IPS DF 6.9 (cell line): ENCODE results near the gene LAMA5.

Experiments
- DNase-seq: peaks from one replicate; pipeline ENCODE4 v3.0.0-alpha.2; 2013; ENCODE audit warnings: low read depth, low spot score
- H3K27ac ChIP-seq: one replicate; pipeline ENCODE4 v1.5.1; 2013; ENCODE audit warnings: low read length, control low read depth
- H3K27me3 ChIP-seq: 2 replicates; pipeline ENCODE4 v1.6.1; 2013; ENCODE audit warnings: mild to moderate bottlenecking, low read length; ENCODE audit not compliant: control insufficient read depth, insufficient read depth
- H3K36me3 ChIP-seq: 2 replicates; pipeline ENCODE4 v1.6.1; 2013; ENCODE audit warnings: low read length; ENCODE audit not compliant: control insufficient read depth, insufficient read depth
- H3K4me1 ChIP-seq: 2 replicates; pipeline ENCODE4 v1.6.1; 2013; ENCODE audit warnings: low read length; ENCODE audit not compliant: control insufficient read depth, insufficient read depth
- H3K4me3 ChIP-seq: 2 replicates; pipeline ENCODE4 v1.5.1; 2013; ENCODE audit warnings: mild to moderate bottlenecking, low read length
- H3K9me3 ChIP-seq: 2 replicates; pipeline ENCODE4 v1.6.1; 2013; ENCODE audit warnings: low read length, inconsistent platforms; ENCODE audit not compliant: control insufficient read depth, insufficient read depth
- WGBS: extraction: QIAGEN DNeasy Blood & Tissue Kit; methylation state at CpG from one replicate; pipeline ENCODE4 v1.1.7; 2013; ENCODE audit warnings: mixed read lengths, missing lambda C conversion rate; ENCODE audit not compliant: insufficient read length, insufficient coverage; 5-methylcytosine and 5-hydroxymethylcytosine counted together

LAMA5 gene

GRCh38 chr20:62337558-62338293 is 29.4 kb downstream of the LAMA5 start:
- Histone ChIP-seq H3K27ac (no peak overlapping the region), H3K9me3 (no peaks in the 10 kb centered on the region), H3K27me3 (no peaks in the 10 kb centered on the region), H3K36me3 (peaks cover 49% of the 10 kb centered on the region), H3K4me1 (no peaks in the 10 kb centered on the region; the same call in 1 of the 2 replicates), H3K4me3 (no peak overlapping the region)
- no peak for DNase-seq
- WGBS: no CpG with 5 or more reads among the region's 34 CpGs

- H3K27me3 ChIP-seq: no peaks in the 10 kb centered on the region
- no peak overlapping the region for H3K4me3 ChIP-seq
- no CpG with 5 or more reads among the region's 53 CpGs for WGBS
- no peaks in the 10 kb centered on the region for H3K9me3 ChIP-seq
- DNase-seq: no peak
- H3K27ac ChIP-seq: no peak overlapping the region
- H3K4me1 ChIP-seq: no peaks in the 10 kb centered on the region; the same call in 1 of the 2 replicates
- H3K36me3 ChIP-seq: peaks cover 56% of the 10 kb centered on the region
Observed at GRCh38 chr20:62336775-62337557, 30.1 kb downstream of the LAMA5 start.

GRCh38 chr20:62336329-62336728 is 30.8 kb downstream of the LAMA5 start:
- H3K4me3 ChIP-seq: no peak overlapping the region
- H3K27ac ChIP-seq: no peak overlapping the region
- no peak for DNase-seq
- H3K36me3 ChIP-seq: peaks cover 60% of the 10 kb centered on the region
- no peaks in the 10 kb centered on the region for H3K27me3 ChIP-seq
- WGBS: no CpG with 5 or more reads among the region's 11 CpGs
- no peaks in the 10 kb centered on the region; the same call in 1 of the 2 replicates for H3K4me1 ChIP-seq
- H3K9me3 ChIP-seq: no peaks in the 10 kb centered on the region

- Histone ChIP-seq H3K4me3 (no peak overlapping the region), H3K9me3 (no peaks in the 10 kb centered on the region), H3K27me3 (no peaks in the 10 kb centered on the region), H3K36me3 (peaks cover 66% of the 10 kb centered on the region), H3K27ac (no peak overlapping the region), H3K4me1 (no peaks in the 10 kb centered on the region; the same call in 1 of the 2 replicates)
- DNase-seq: no peak
- WGBS: no CpG with 5 or more reads among the region's 6 CpGs
Observed at GRCh38 chr20:62335532-62335931, 31.6 kb downstream of the LAMA5 start.

GRCh38 chr20:62334881-62335280 is 32.2 kb downstream of the LAMA5 start:
- Histone ChIP-seq H3K4me1 (no peaks in the 10 kb centered on the region; the same call in 1 of the 2 replicates), H3K9me3 (no peaks in the 10 kb centered on the region), H3K4me3 (no peak overlapping the region), H3K27me3 (no peaks in the 10 kb centered on the region), H3K27ac (no peak overlapping the region), H3K36me3 (peaks cover 72% of the 10 kb centered on the region)
- no peak for DNase-seq
- no CpG with 5 or more reads among the region's 13 CpGs for WGBS

- H3K36me3 ChIP-seq: peaks cover 81% of the 10 kb centered on the region
- H3K4me3 ChIP-seq: no peak overlapping the region
- no peaks in the 10 kb centered on the region; the same call in 1 of the 2 replicates for H3K4me1 ChIP-seq
- no peak for DNase-seq
- no peaks in the 10 kb centered on the region for H3K27me3 ChIP-seq
- H3K27ac ChIP-seq: no peak overlapping the region
- no peaks in the 10 kb centered on the region for H3K9me3 ChIP-seq
- WGBS: no CpG with 5 or more reads among the region's 37 CpGs
Observed at GRCh38 chr20:62333820-62334595, 33.1 kb downstream of the LAMA5 start.

- no peaks in the 10 kb centered on the region for H3K27me3 ChIP-seq
- H3K36me3 ChIP-seq: peaks cover 86% of the 10 kb centered on the region
- H3K9me3 ChIP-seq: no peaks in the 10 kb centered on the region
- DNase-seq: no peak
- no peaks in the 10 kb centered on the region; the same call in 1 of the 2 replicates for H3K4me1 ChIP-seq
- no peak overlapping the region for H3K4me3 ChIP-seq
- H3K27ac ChIP-seq: no peak overlapping the region
- WGBS: no CpG with 5 or more reads among the region's 34 CpGs
Observed at GRCh38 chr20:62332989-62333819, 33.9 kb downstream of the LAMA5 start.

- no peak overlapping the region for H3K27ac ChIP-seq
- H3K4me3 ChIP-seq: no peak overlapping the region
- no peaks in the 10 kb centered on the region for H3K27me3 ChIP-seq
- no peak for DNase-seq
- WGBS: no CpG with 5 or more reads among the region's 16 CpGs
- H3K4me1 ChIP-seq: no peaks in the 10 kb centered on the region; the same call in 1 of the 2 replicates
- H3K9me3 ChIP-seq: no peaks in the 10 kb centered on the region
- peaks cover 86% of the 10 kb centered on the region for H3K36me3 ChIP-seq
Observed at GRCh38 chr20:62332421-62332820, 34.7 kb downstream of the LAMA5 start.

- H3K27me3 ChIP-seq: no peaks in the 10 kb centered on the region
- peaks cover 86% of the 10 kb centered on the region for H3K36me3 ChIP-seq
- no CpG with 5 or more reads among the region's 19 CpGs for WGBS
- H3K4me3 ChIP-seq: no peak overlapping the region
- no peak for DNase-seq
- H3K27ac ChIP-seq: no peak overlapping the region
- no peaks in the 10 kb centered on the region; the same call in 1 of the 2 replicates for H3K4me1 ChIP-seq
- H3K9me3 ChIP-seq: no peaks in the 10 kb centered on the region
Observed at GRCh38 chr20:62331347-62331746, 35.8 kb downstream of the LAMA5 start.
